ENCODE data around the gene ICAM5. TPM values are rescaled to one million over a fixed set of nuclear protein-coding genes. Genes with fewer than 3 reads are reported as not detected.

Gene ICAM5
- total RNA-seq, result not detected in 2 replicates

GRCh38 chr19:10289836-10290356 is at the start of gene ICAM5:
ICAM5 (plus strand) TSS chr19:10289952; CDS start chr19:10290044, 92 bp downstream.

GRCh38 chr19:10251792-10252694 is 37.7 kb upstream of the ICAM5 start, which contains the start of gene MRPL4:
MRPL4 (plus strand) TSS chr19:10252214; CDS start chr19:10252254, 40 bp downstream.

GRCh38 chr19:10270616-10271394 is 18.9 kb upstream of the ICAM5 start, which contains the start of gene ICAM1:
ICAM1 (plus strand) TSS chr19:10271120; CDS start chr19:10271160, 40 bp downstream.

GRCh38 chr19:10286803-10287737 is 2.7 kb upstream of the ICAM5 start, which contains the start of gene ICAM4:
ICAM4 (plus strand) TSS chr19:10286955; CDS start chr19:10287013, 58 bp downstream.

GRCh38 chr19:10309423-10309822 is 19.7 kb downstream of the ICAM5 start, which contains the start of gene ZGLP1:
ZGLP1 (minus strand) TSS chr19:10309815.

GRCh38 chr19:10315335-10316214 is 25.8 kb downstream of the ICAM5 start, which contains the start of gene FDX2:
FDX2 (minus strand) TSS chr19:10316015; CDS start chr19:10315996, 19 bp downstream.

GRCh38 chr19:10332965-10333757 is 43.4 kb downstream of the ICAM5 start, which contains the start of gene RAVER1:
RAVER1 (minus strand) TSS chr19:10333529; CDS start chr19:10333507, 22 bp downstream.

GRCh38 chr19:10339380-10339960 is 49.7 kb downstream of the ICAM5 start, which contains the start of gene ICAM3:
ICAM3 (minus strand) TSS chr19:10339624; CDS start chr19:10339614, 10 bp downstream.

Other genes with a start within 250 kb of the ICAM5 start
- 32.0 and 37.4 TPM in 2 replicates for gene SHFL, start 203.6 kb upstream of the ICAM5 start, total RNA-seq
- 0.13 TPM in 1 of 2 replicates, not detected in the other for gene ANGPTL6, start 187.3 kb upstream of the ICAM5 start, total RNA-seq
- gene PPAN, start 183.6 kb upstream of the ICAM5 start, total RNA-seq, result 48.8 and 51.4 TPM in 2 replicates
- gene P2RY11, start 178.3 kb upstream of the ICAM5 start, total RNA-seq, result 0.47 and 2.7 TPM in 2 replicates
- 261 and 266 TPM in 2 replicates for gene EIF3G, start 170.1 kb upstream of the ICAM5 start, total RNA-seq
- gene DNMT1, start 95.0 kb upstream of the ICAM5 start, total RNA-seq, result 127 and 139 TPM in 2 replicates
- gene S1PR2, start 58.6 kb upstream of the ICAM5 start, total RNA-seq, result 1.00 and 1.5 TPM in 2 replicates
- 102 and 128 TPM in 2 replicates for gene MRPL4, start 37.7 kb upstream of the ICAM5 start, total RNA-seq
- gene ICAM1, start 18.8 kb upstream of the ICAM5 start, total RNA-seq, result 130 and 143 TPM in 2 replicates
- gene ICAM4, start 3.0 kb upstream of the ICAM5 start, total RNA-seq, result 0.40 and 0.44 TPM in 2 replicates
- gene ZGLP1, start 19.9 kb downstream of the ICAM5 start, total RNA-seq, result 1.4 TPM in 1 of 2 replicates, not detected in the other
- 34.9 and 48.2 TPM in 2 replicates for gene FDX2, start 26.1 kb downstream of the ICAM5 start, total RNA-seq
- gene RAVER1, start 43.6 kb downstream of the ICAM5 start, total RNA-seq, result 43.6 and 45.8 TPM in 2 replicates
- 7.7 and 9.4 TPM in 2 replicates for gene ICAM3, start 49.7 kb downstream of the ICAM5 start, total RNA-seq
- 120 and 124 TPM in 2 replicates for gene TYK2, start 90.6 kb downstream of the ICAM5 start, total RNA-seq
- 343 and 390 TPM in 2 replicates for gene CDC37, start 113.6 kb downstream of the ICAM5 start, total RNA-seq
- gene PDE4A, start 130.6 kb downstream of the ICAM5 start, total RNA-seq, result 2.2 and 4.8 TPM in 2 replicates
- gene KEAP1, start 213.4 kb downstream of the ICAM5 start, total RNA-seq, result 83.8 and 86.8 TPM in 2 replicates
- not detected in 2 replicates for gene S1PR5, start 227.5 kb downstream of the ICAM5 start, total RNA-seq

Data from mammary microvascular endothelial cell (primary cell).